Endothelial cell of umbilical vein (primary cell): ENCODE measurements around the gene PNRC1.

Source experiments
- EZH2 ChIP-seq: IDR thresholded peaks from 2 replicates; pipeline ENCODE4 v1.6.1; 2012; ENCODE audit warnings: borderline replicate concordance, low read depth, mild to moderate bottlenecking, moderate library complexity, low read length, inconsistent platforms; ENCODE audit not compliant: severe bottlenecking
- FOS ChIP-seq: IDR thresholded peaks from 2 replicates; pipeline ENCODE4 v1.6.1; 2011; ENCODE audit warnings: mild to moderate bottlenecking, low read length, moderate library complexity, borderline replicate concordance; ENCODE audit not compliant: insufficient read depth
- GATA2 ChIP-seq: IDR thresholded peaks from 2 replicates; pipeline ENCODE4 v1.7.0; 2011; ENCODE audit warnings: low read depth, mild to moderate bottlenecking, moderate library complexity, mixed read lengths, low read length; ENCODE audit not compliant: insufficient read length, insufficient read depth
- JUN ChIP-seq: IDR thresholded peaks from 2 replicates; pipeline ENCODE4 v1.6.1; 2011; ENCODE audit warnings: borderline replicate concordance, low read depth; ENCODE audit not compliant: insufficient read length, insufficient read depth
- MAX ChIP-seq: IDR thresholded peaks from 2 replicates; pipeline ENCODE4 v1.6.1; 2011; ENCODE audit not compliant: insufficient read depth, insufficient read length
- MYC ChIP-seq: IDR thresholded peaks from one replicate; pipeline ENCODE4 v1.6.1; 2011; ENCODE audit warnings: mild to moderate bottlenecking, low read depth, low read length
- POLR2A ChIP-seq: IDR thresholded peaks from 2 replicates; pipeline ENCODE4 v1.6.1; 2012; ENCODE audit warnings: low read depth, mild to moderate bottlenecking, control low read depth, low read length
- POLR2AphosphoS5 ChIP-seq: IDR thresholded peaks from 2 replicates; pipeline ENCODE4 v1.6.1; 2012; ENCODE audit warnings: low read depth, mild to moderate bottlenecking, control low read depth, low read length, moderate library complexity; ENCODE audit not compliant: insufficient read depth
- TF ChIP-seq, protein P1 (sequence below), 2 donors: IDR thresholded peaks; 1 replicate in 1 of 2; 2 replicates in 1 of 2; pipeline ENCODE4 v1.5.1; 2011; ENCODE audit warnings: low read length in 2 of 2, mild to moderate bottlenecking in 2 of 2, moderate library complexity in 2 of 2, control low read depth in 1 of 2, inconsistent platforms in 1 of 2, low read depth in 1 of 2; ENCODE audit not compliant: insufficient read depth in 1 of 2; ENCODE audit errors: extremely low read depth in 1 of 2

GRCh38 chr6:89066940-89067646 lies 13.5 kb upstream of the PNRC1 start:
- TF ChIP-seq FOS (no peak), POLR2A (no peak), EZH2 (no peak), POLR2AphosphoS5 (no peak), JUN (no peak), GATA2 (no peak), MAX (no peak), MYC (no peak)
- TF ChIP-seq, protein P1, sequence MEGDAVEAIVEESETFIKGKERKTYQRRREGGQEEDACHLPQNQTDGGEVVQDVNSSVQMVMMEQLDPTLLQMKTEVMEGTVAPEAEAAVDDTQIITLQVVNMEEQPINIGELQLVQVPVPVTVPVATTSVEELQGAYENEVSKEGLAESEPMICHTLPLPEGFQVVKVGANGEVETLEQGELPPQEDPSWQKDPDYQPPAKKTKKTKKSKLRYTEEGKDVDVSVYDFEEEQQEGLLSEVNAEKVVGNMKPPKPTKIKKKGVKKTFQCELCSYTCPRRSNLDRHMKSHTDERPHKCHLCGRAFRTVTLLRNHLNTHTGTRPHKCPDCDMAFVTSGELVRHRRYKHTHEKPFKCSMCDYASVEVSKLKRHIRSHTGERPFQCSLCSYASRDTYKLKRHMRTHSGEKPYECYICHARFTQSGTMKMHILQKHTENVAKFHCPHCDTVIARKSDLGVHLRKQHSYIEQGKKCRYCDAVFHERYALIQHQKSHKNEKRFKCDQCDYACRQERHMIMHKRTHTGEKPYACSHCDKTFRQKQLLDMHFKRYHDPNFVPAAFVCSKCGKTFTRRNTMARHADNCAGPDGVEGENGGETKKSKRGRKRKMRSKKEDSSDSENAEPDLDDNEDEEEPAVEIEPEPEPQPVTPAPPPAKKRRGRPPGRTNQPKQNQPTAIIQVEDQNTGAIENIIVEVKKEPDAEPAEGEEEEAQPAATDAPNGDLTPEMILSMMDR (IDR thresholded peaks at IDR 0.05; ENCODE audit: extremely low read depth in 1 of 2, insufficient read depth in 1 of 2, low read depth in 1 of 2, low read length in 2 of 2): no peak
